ENCODE data around the gene POR.
"Not testable (repeated sequence)": the region's sequence is repeated elsewhere in the genome, so short reads cannot be mapped to it uniquely, and the experiment has no call there.

Gene POR

DNA sequence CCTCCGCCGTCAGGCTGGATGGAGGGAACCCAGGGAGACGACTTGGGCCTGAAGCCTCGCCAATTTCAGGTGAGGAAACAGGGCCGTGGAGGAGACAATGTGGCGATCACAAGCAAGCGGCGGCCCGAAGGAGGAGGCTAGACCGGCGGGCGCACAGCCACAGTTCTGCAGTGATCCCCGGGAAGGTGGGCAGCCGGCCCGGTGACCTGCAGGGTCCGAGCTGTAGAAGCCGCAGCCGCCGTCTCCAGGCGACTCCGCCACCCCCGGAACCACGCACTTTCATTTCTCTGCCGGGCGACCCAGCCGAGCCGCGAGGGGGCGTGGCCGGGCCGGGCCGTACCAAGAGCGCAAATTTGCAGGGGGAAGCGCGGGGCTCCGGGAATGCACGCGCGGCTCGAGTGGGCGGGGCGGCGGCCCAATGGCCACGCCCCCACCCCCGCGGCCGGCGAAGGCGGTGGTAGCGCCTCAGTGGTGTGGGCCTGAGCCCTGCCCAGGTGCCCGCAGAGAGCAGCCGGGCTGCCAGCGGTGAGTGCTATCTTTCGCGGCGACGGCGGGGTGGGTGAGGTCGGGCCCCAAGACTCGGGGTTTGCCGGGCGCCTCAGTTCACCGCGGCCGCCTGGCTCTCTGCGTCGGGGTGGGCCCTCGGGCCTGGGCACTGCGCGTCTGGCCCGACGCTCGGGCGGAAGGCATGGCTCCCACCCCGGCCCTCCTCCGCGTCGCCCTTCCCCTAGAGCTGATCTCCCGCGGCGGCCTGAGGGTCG, at the start of gene POR:
Gene POR, plus strand, starts transcription at position 501 of the 761 bp plus-strand sequence. CDS start 38,847 bp downstream, outside the sequence.
- peak; percentile 93 for DNase-seq

- no peak for DNase-seq
Measured at GRCh38 chr7:75866114-75866488, 48.9 kb upstream of the POR start.

DNA sequence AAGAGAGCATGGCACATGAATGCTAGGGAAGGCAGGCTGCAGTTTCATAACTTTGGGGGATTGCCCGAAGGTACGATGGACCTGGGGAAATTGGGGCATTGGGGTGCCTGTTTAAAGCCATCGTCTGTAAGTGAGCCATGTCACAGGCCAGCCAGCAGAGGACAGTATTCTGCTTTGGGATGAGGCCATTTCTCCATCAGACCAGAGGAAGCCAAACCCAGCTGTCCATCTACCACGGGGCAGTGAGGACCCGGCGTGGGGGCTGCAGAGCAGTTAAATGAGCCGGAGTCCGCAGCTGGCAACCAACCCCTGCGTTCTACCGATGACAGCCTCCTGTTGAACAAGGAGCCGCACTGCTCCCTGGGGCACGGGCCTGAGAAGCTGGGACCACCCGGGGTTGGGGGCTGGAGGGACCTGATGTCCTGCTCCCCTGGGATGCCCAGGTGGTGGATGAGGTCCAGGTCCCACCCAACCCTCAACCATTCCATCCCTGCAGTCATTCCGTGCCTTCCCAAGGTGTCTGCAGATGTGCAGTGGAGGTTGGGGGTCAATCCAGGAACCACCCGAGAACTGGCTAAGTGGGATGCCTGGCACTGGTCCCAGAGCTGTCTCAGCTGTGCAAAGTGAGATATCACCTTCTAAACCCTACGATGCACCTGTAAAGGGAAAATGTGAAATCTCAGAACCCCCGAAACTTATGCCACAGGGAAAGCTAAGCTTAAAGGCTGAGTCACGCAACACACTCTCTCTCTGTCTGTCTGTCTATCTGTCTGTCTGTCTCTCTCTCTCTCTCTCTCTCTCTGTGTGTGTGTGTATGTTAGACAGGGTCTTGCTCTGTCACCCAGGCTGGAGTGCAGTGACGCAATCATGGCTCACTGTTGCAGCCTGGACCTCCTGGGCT, 48.2 kb upstream of the POR start:
- DNase-seq = peak; percentile 32

DNA sequence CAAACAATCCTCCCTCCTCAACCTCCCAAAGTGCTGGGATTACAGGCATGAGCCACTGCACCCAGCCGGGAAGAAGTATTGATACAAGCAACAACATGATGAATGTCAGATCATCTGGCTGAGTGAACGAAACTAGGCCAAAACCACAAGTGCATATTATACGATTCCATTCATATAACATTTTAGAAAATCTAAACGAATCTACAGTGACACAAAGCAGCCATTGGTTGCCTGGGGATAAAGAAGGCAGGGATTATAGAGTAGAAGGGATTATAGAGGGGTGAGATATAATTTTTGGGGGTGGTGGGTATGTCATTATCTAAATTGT, 47.6 kb upstream of the POR start:
- no peak for DNase-seq

GRCh38 chr7:75868153-75868552, 46.8 kb upstream of the POR start:
- DNase-seq = no peak

GRCh38 chr7:75869776-75870379, 45.1 kb upstream of the POR start:
- DNase-seq = peak; percentile 39

DNA sequence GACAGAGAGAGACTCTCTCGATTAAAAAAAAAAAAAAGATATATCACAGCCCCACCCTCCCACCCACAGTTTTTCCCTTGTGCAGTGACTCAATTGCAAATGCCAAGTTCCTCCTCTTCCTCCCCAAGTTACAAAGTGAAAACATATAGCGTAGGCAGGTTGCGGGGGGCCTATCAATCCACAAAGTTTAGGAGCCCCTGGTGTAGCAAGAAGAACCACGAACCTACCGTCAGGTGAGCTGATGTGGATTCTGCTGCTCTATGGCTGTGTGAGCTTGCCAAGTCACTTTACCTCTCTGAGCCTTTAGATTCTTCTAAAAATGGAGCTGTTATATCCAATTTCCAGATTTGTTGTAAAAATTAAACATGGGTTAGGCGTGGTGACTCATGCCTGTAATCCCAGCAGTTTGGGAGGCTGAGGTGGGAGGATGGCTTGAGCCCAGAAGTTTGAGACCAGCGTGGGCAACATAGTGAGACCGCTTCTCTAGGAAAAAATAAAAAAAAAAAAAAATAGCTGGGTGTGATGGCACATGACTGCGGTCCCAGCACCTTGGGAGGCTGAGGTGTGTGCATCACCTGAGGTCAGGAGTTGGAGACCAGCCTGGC, 44.3 kb upstream of the POR start:
- no peak for DNase-seq

DNA sequence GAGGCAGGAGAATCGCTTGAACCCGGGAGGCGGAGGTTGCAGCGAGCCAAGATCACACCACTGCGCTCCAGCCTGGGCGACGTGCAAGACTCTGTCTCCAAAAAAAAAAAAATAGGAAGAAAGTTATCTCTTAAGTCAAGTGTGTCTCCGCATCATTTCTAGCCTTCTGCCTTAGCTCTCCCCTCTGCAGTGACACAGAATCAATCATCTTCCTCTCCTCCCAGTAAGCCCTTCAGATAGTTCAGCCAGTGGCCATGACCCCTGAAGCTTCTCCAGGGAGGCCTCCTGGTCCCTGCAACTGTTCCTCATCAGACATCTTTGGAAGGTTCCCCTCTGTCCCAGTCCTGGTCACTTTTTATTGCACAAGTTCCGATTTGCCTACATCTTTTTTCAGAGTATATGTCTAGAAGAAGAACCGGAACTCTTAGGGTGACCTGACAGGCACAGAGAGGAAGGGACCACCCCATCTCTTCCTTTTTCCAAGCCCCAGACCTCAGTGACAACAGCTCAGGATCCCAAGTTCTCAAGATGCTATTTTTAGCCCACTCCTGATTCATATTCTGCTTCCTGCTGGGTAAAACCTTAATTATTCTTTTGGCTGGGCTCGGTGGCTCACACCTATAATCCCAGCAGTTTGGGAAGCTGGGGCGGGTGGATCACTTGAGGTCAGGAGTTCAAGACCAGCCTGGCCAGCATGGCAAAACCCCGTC, 42.7 kb upstream of the POR start:
- DNase-seq = no peak

- not testable (repeated sequence) for DNase-seq
Measured at GRCh38 chr7:75874180-75874579, 40.8 kb upstream of the POR start.

- DNase-seq = no peak
Measured at GRCh38 chr7:75875113-75876080, 39.6 kb upstream of the POR start.

- no peak for DNase-seq
Measured at GRCh38 chr7:75876126-75876881, 38.7 kb upstream of the POR start.

DNA sequence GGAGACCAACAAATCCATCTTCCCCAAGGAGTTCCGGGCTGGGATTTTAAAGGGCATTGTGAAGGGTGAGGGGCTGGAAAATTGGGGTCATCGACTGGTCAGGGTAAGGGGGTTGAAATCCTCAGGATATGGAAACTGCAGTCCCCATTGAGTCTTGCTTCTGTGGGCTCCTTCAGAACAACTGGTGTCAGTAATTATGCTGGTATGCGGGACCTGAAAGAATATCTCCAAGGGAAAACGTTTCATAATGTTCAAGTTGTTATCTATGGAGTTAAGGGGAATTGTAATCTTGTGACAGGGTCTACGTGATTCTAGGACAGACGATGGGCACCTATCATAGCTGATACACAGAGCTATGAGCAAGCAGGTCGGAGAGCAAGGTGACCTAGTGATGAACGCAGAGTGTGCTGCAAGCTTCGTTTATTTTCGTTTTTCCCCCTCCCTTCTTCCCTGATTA, 36.6 kb upstream of the POR start:
- DNase-seq = no peak

GRCh38 chr7:75878769-75879611, 36.0 kb upstream of the POR start, which contains the start of gene RHBDD2:
Gene RHBDD2 (plus strand): TSS chr7:75879034. CDS start chr7:75879083, 49 bp downstream.
- peak; percentile 97 for DNase-seq

DNA sequence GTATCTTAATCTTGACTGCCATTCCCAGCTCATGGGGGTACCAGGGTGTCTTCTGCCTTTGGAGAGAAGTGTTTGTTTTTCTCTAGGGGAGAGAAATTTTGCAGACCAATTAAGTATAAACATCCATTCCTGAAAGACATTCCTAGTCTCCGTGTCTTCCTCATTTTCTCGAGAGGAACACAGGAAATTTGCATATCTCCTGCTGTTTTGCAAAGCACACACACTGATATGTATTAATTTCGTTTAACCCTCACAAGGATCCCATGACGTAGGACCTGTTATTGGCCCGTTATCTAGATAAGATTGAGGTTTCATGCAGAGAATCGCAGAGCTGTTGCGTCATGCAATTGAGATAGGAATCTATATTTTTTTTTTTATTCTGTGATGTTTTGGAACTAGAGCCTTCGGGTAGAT, 35.2 kb upstream of the POR start:
- no peak for DNase-seq

- DNase-seq = no peak
Measured at GRCh38 chr7:75880242-75880641, 34.7 kb upstream of the POR start.

DNA sequence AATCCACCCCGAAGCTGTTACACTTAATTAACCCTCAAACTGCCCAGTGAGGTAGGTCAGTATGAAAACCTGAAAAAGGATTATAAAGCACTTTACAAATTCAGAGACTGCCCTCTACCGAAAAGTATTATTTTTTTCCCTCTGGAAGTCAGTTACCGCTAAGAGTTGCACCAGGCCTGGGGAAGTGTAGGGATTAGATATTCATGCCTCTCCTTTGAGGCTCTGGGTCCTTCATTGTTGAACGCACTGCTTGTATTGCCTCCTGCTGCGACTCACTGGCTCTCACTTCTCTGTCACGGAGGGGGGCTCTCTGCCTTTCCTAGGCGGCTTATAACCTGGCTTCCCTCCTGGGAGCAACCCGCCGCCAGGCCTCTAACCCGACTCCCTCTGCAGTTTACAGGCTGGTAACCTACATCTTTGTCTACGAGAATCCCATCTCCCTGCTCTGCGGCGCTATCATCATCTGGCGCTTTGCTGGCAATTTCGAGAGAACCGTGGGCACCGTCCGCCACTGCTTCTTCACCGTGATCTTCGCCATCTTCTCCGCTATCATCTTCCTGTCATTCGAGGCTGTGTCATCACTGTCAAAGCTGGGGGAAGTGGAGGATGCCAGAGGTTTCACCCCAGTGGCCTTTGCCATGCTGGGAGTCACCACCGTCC, 33.4 kb upstream of the POR start:
- DNase-seq = no peak

DNA sequence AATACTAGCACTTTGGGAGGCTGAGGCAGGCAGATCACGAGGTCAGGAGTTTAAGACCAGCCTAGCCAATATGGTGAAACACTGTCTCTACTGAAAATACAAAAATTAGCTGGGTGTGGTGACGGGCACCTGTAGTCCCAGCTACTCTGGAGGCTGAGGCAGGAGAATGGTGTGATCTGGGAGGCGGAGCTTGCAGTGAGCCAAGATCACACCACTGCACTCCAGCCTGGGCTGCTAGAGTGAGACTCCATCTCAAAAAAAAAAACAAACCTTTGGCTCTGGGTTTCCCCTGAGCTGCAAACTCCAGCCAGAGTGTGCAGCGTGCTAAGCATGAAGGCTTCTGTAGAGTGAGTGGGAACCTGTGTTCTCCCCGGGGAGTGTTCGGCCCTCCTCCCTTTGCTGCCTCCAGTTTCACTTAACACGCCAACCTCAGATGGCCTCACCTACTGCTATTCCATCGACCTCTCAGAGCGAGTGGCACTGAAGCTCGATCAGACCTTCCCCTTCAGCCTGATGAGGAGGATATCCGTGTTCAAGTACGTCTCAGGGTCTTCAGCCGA, 31.6 kb upstream of the POR start:
- not testable (repeated sequence) for DNase-seq

GRCh38 chr7:75884476-75884875, 30.5 kb upstream of the POR start:
- DNase-seq = no peak

- no peak for DNase-seq
Measured at GRCh38 chr7:75885036-75885435, 29.9 kb upstream of the POR start.

Measured in stimulated activated CD4-positive, alpha-beta T cell treated with anti-CD3 and anti-CD28 coated beads, Interleukin-1b, Interleukin-23, amount 100 ng/mL, for 48 hours (primary cell).